DND-41 (cell line): ENCODE results near the gene MXI1.

Experiments used
- ATAC-seq: fragments of 200-7000 bp; cut with Tn5 transposase; 3 replicates; pipeline ENCODE4 v1.9.1; 2021; ENCODE audit warnings: low read depth; ENCODE audit not compliant: insufficient read depth
- DNase-seq: peaks from one replicate; pipeline ENCODE4 v3.0.0-alpha.2; 2020
- H2AFZ ChIP-seq: 2 replicates; pipeline ENCODE4 v1.6.0; 2012; ENCODE audit warnings: low read depth, low read length
- H3K27ac ChIP-seq: 2 replicates; pipeline ENCODE4 v1.5.1; 2012; ENCODE audit warnings: low read length, inconsistent platforms
- H3K27me3 ChIP-seq: fragments of 200-600 bp; sonication (generic); 2 replicates; pipeline ENCODE4 v1.6.0; 2012; ENCODE audit warnings: low read length, mild to moderate bottlenecking, inconsistent platforms; ENCODE audit not compliant: insufficient read depth, poor library complexity
- H3K36me3 ChIP-seq: 2 replicates; pipeline ENCODE4 v1.5.1; 2012; ENCODE audit warnings: low read length, inconsistent platforms; ENCODE audit not compliant: insufficient read depth
- H3K4me1 ChIP-seq: 2 replicates; pipeline ENCODE4 v1.5.1; 2012; ENCODE audit warnings: mild to moderate bottlenecking, low read length; ENCODE audit not compliant: insufficient read depth
- H3K4me2 ChIP-seq: 2 replicates; pipeline ENCODE4 v1.6.0; 2012; ENCODE audit warnings: mild to moderate bottlenecking, moderate library complexity, low read length, inconsistent platforms; ENCODE audit not compliant: insufficient read depth
- H3K4me3 ChIP-seq, 2 experiments: fragments of 200-600 bp in 1 of 2; shearing (Covaris generic) in 1 of 2; 2 replicates each; pipeline ENCODE4 v1.5.1; 2012 to 2016; ENCODE audit warnings: inconsistent platforms in 2 of 2, low read length in 2 of 2, mild to moderate bottlenecking in 2 of 2, low read depth in 1 of 2, moderate library complexity in 1 of 2
- H3K79me2 ChIP-seq: 2 replicates; pipeline ENCODE4 v1.6.0; 2012; ENCODE audit warnings: low read length, inconsistent platforms; ENCODE audit not compliant: insufficient read depth
- H3K9ac ChIP-seq: 2 replicates; pipeline ENCODE4 v1.6.0; 2012; ENCODE audit warnings: low read depth, mild to moderate bottlenecking, inconsistent platforms, low read length, moderate library complexity
- H3K9me3 ChIP-seq: 2 replicates; pipeline ENCODE4 v1.5.1; 2012; ENCODE audit warnings: low read length, moderate library complexity, mild to moderate bottlenecking, inconsistent platforms; ENCODE audit not compliant: insufficient read depth, severe bottlenecking
- H4K20me1 ChIP-seq: 2 replicates; pipeline ENCODE4 v1.6.0; 2012; ENCODE audit warnings: low read length; ENCODE audit not compliant: insufficient read depth
- EZH2 ChIP-seq: IDR thresholded peaks from 3 replicates; pipeline ENCODE4 v1.6.1; 2012; ENCODE audit warnings: borderline replicate concordance, low read depth, mild to moderate bottlenecking, moderate library complexity, low read length, inconsistent platforms; ENCODE audit not compliant: severe bottlenecking
- TF ChIP-seq, protein P1 (sequence below): IDR thresholded peaks from 2 replicates; pipeline ENCODE4 v1.5.1; 2012; ENCODE audit warnings: borderline replicate concordance, low read length, moderate library complexity, mild to moderate bottlenecking; ENCODE audit not compliant: poor library complexity, severe bottlenecking; ENCODE audit errors: extremely low read depth

The MXI1 gene

DNA sequence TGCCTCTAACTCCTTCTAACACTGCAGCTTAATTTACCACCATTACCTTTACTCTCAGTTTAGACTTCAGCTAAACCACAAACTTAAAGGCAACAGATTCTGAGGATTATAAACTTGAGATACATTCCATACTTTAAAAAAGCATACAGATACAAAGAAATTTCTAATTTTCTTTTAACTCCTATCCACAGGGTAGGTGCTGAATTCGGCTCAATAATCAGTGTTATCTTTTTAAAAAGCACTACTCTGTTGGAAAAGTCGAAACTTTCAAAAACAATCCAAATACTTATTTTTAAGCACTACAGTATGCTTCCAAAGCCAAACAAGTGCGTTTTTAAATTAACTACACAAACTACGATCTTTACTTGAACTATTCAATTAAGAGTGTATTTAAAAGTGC lies 96.3 kb downstream of the MXI1 start:
- Histone ChIP-seq H3K4me3 (peak overlapping the region; percentile 79 to 92), H3K79me2 (peaks cover 55% of the 10 kb centered on the region), H3K27me3 (no peaks in the 10 kb centered on the region), H3K27ac (peak overlapping the region; percentile 88), H2AFZ (0 out of 2 replicates have a peak overlapping the region, but pooled peaks have one; percentile 67), H4K20me1 (peaks cover 42% of the 10 kb centered on the region), H3K9ac (peak overlapping the region; percentile 94), H3K36me3 (peaks cover 47% of the 10 kb centered on the region), H3K4me1 (peaks cover 45% of the 10 kb centered on the region), H3K9me3 (no peaks in the 10 kb centered on the region), H3K4me2 (peak overlapping the region; percentile 79)
- no peak for TF ChIP-seq EZH2
- TF ChIP-seq, protein P1, sequence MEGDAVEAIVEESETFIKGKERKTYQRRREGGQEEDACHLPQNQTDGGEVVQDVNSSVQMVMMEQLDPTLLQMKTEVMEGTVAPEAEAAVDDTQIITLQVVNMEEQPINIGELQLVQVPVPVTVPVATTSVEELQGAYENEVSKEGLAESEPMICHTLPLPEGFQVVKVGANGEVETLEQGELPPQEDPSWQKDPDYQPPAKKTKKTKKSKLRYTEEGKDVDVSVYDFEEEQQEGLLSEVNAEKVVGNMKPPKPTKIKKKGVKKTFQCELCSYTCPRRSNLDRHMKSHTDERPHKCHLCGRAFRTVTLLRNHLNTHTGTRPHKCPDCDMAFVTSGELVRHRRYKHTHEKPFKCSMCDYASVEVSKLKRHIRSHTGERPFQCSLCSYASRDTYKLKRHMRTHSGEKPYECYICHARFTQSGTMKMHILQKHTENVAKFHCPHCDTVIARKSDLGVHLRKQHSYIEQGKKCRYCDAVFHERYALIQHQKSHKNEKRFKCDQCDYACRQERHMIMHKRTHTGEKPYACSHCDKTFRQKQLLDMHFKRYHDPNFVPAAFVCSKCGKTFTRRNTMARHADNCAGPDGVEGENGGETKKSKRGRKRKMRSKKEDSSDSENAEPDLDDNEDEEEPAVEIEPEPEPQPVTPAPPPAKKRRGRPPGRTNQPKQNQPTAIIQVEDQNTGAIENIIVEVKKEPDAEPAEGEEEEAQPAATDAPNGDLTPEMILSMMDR: no peak
- ATAC-seq (no peak), DNase-seq (no peak)

GRCh38 chr10:110304394-110304779 lies 97.0 kb downstream of the MXI1 start:
- Histone ChIP-seq H3K79me2 (peaks cover 52% of the 10 kb centered on the region), H2AFZ (peak overlapping the region; percentile 67), H3K27me3 (no peaks in the 10 kb centered on the region), H3K9ac (peak overlapping the region; percentile 94), H3K9me3 (no peaks in the 10 kb centered on the region), H3K4me2 (peak overlapping the region; percentile 79), H3K36me3 (peaks cover 40% of the 10 kb centered on the region), H3K27ac (peak overlapping the region; percentile 88), H4K20me1 (peaks cover 39% of the 10 kb centered on the region), H3K4me3 (peak overlapping the region; percentile 79 to 92), H3K4me1 (peaks cover 45% of the 10 kb centered on the region)
- TF ChIP-seq, protein P1: no peak
- no peak for TF ChIP-seq EZH2
- ATAC-seq (peak; percentile 69), DNase-seq (no peak)

DNA sequence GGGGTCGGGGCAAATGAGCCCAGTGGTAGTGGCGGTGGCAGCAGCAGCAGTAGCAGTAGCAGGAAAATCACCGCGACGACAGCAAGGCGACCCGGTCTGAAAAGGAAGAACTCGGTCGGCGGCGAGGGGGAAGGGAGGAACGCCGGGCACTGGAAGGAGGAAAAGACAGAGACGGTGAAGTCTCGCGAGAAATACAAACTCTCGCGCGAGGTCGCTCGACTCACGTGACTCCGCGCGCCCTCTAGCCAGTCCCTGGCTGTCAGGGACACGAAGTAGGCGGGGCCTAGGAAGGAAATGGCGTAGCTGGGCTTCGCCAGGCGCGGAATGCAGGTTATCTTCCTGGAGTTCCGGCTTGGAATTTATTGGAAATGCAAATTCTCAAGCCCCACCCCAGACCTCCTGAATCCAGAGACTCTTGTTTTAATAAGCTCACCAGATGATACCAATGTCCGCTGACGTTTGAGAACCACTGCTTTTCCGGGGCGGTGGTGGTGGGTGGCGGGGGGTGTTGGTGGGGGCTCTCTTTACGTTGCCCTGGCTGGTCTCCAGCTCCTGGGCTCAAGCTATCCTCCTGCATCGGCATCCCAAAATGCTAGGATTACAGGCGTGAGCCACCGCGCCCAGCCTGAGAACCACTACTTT lies 97.5 kb downstream of the MXI1 start, which contains the start of gene SMNDC1:
SMNDC1 (minus strand) TSS at position 141 of the 642 bp plus-strand sequence. CDS start 1,333 bp downstream, outside the sequence.
- Histone ChIP-seq H3K9ac (peak within 1 kb of the TSS; percentile 94), H3K79me2 (peaks cover 48% of the 10 kb centered on the region), H3K9me3 (no peaks in the 10 kb centered on the region), H2AFZ (peak within 1 kb of the TSS; percentile 84), H4K20me1 (peaks cover 35% of the 10 kb centered on the region), H3K27ac (peak within 1 kb of the TSS; percentile 88), H3K4me2 (peak within 1 kb of the TSS; percentile 79), H3K4me3 (peak within 1 kb of the TSS; percentile 79 to 92), H3K4me1 (peaks cover 45% of the 10 kb centered on the region), H3K27me3 (no peaks in the 10 kb centered on the region), H3K36me3 (peaks cover 37% of the 10 kb centered on the region)
- DNase-seq: peak; percentile 97
- TF ChIP-seq, protein P1: no peak
- no peak for TF ChIP-seq EZH2
- peak; percentile 88 for ATAC-seq
